Activated T-cell treated with anti-CD3 and anti-CD28 coated beads for 24 hours (primary cell): ENCODE data around the gene SELP.
"Not testable (repeated sequence)": the region's sequence is repeated elsewhere in the genome, so short reads cannot be mapped to it uniquely, and the experiment has no call there.

ENCODE experiments used
- DNase-seq: peaks from one replicate; pipeline ENCODE4 v3.0.0-alpha.2; 2020; ENCODE audit warnings: low read depth

SELP gene

GRCh38 chr1:169630006-169630405, at the start of gene SELP:
Gene SELP, minus strand, starts transcription at chr1:169630124. Its CDS starts 50 bp downstream, at chr1:169630074.
- DNase-seq, result no peak

- no peak for DNase-seq
These were observed 49.8 kb upstream of the SELP start for GRCh38 chr1:169679692-169680091.

GRCh38 chr1:169676001-169676400, 46.1 kb upstream of the SELP start:
- DNase-seq, result no peak

- DNase-seq, result no peak
These were observed 40.9 kb upstream of the SELP start for GRCh38 chr1:169670836-169671235.

GRCh38 chr1:169670244-169670643, 40.3 kb upstream of the SELP start:
- DNase-seq, result not testable (repeated sequence)

GRCh38 chr1:169667699-169668596, 38.0 kb upstream of the SELP start:
- not testable (repeated sequence) for DNase-seq

GRCh38 chr1:169667227-169667639, 37.3 kb upstream of the SELP start:
- not testable (repeated sequence) for DNase-seq

GRCh38 chr1:169662680-169663079, 32.8 kb upstream of the SELP start:
- not testable (repeated sequence) for DNase-seq

- not testable (repeated sequence) for DNase-seq
These were observed 31.1 kb upstream of the SELP start for GRCh38 chr1:169661066-169661465.

GRCh38 chr1:169658777-169659176, 28.9 kb upstream of the SELP start:
- DNase-seq, result not testable (repeated sequence)

GRCh38 chr1:169653873-169654272, 23.9 kb upstream of the SELP start:
- no peak for DNase-seq

GRCh38 chr1:169651035-169651434, 21.1 kb upstream of the SELP start:
- no peak for DNase-seq

- DNase-seq, result no peak
These were observed 20.6 kb upstream of the SELP start for GRCh38 chr1:169650551-169650950.

GRCh38 chr1:169648709-169649108, 18.8 kb upstream of the SELP start:
- DNase-seq, result no peak

GRCh38 chr1:169648187-169648586, 18.3 kb upstream of the SELP start:
- no peak for DNase-seq

- DNase-seq, result no peak
These were observed 17.6 kb upstream of the SELP start for GRCh38 chr1:169647512-169647911.

GRCh38 chr1:169644297-169644696, 14.4 kb upstream of the SELP start:
- no peak for DNase-seq

- no peak for DNase-seq
These were observed 5.0 kb upstream of the SELP start for GRCh38 chr1:169634877-169635276.

GRCh38 chr1:169634145-169634544, 4.2 kb upstream of the SELP start:
- DNase-seq, result no peak

GRCh38 chr1:169631249-169631648, 1.3 kb upstream of the SELP start:
- no peak for DNase-seq

- DNase-seq, result no peak
These were observed 5.0 kb downstream of the SELP start for GRCh38 chr1:169624912-169625311.

GRCh38 chr1:169624122-169624521, 5.8 kb downstream of the SELP start:
- no peak for DNase-seq

GRCh38 chr1:169623132-169623926, 6.6 kb downstream of the SELP start:
- no peak for DNase-seq
